GM21447 (cell line): ENCODE results near the gene TAF5L.

Experiments used
- ATAC-seq: cut with Tn5 transposase; IDR thresholded peaks from one replicate; pipeline ENCODE4 v1.9.1; 2021; ENCODE audit not compliant: unreplicated experiment

The TAF5L gene

GRCh38 chr1:229625915-229626831 lies at the start of gene TAF5L, which contains the start of gene URB2:
TAF5L (minus strand) TSS chr1:229626122; CDS start chr1:229614482, 11,640 bp downstream.
URB2 (plus strand) TSS chr1:229626247; CDS start chr1:229627634, 1,387 bp downstream.
- ATAC-seq = peak; percentile 69

DNA sequence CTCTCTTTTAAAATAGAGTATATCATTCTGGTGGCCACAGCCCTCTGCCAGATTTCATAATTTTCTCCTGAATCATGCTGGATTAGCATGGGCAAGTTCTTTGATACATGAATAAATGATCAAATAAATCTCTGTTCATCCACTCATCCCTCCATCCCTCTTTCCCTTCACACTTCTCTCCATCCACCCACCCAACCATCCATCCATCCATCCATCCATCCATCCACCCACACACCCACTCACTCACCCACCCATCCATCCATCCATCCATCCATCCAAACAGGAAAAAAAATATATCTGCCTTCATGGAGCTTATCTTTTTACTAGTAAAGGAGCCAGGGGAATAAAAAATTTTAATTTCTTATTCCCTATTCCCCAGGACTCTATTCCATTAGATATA lies 49.5 kb upstream of the TAF5L start:
- ATAC-seq = no peak

DNA sequence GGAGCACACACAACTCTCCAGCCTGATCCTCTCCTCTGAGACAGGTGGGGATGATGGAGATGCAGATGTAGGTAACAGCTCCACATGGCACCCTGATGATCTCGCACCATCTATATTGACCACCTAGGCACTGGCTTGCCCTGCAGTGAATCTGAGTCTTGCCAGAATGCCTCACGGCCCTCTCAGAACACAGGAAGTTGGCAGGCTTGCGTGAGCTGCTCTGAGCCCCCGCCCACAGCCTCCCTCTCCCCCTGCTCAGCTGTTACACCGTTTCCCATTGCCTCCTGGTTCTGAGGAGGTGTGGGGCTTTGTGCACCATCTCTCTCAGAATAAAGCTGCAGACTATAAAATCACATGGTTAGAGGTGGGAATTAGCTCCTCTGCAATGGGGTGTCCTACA lies 48.1 kb upstream of the TAF5L start:
- ATAC-seq = no peak

DNA sequence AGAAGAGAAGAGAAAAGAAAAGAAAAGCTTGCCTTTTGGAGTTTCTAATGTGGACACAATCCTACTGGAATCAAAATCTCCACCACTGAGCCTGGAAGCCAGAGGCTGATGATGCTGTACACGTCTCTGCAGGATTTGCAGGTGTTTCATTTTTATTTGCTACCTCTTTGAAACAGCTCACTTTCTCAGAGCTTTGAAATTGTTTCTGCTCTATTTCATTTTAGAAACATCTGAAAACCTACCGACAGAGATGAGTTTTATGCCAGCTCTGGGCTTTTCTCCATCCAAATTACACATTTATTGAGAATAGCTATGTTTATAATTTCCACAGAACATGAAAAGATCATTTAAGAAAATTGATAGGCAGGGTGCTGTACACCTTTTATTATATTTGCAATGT lies 46.3 kb upstream of the TAF5L start:
- ATAC-seq = no peak

GRCh38 chr1:229671310-229671709 lies 45.4 kb upstream of the TAF5L start:
- no peak for ATAC-seq

DNA sequence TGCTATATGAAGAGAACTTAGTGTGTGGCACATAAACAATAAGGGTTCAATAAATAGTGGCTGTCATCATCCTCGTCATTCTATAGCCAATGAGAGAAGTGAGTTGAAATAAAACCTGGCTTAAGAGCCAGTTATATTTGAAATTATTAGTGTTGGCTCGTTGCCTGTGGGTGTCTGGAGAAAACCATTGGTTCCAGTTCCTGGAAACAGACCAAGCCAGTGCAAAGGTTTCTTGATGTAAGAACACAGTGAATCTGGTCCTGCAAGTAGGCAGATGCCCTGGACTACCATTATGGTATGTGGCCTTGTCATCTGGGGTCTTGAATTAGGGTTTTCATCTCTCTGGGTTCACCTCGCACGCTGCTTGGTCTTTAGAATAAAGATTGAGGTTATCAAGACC lies 43.4 kb upstream of the TAF5L start:
- ATAC-seq = no peak

GRCh38 chr1:229666585-229666984 lies 40.7 kb upstream of the TAF5L start:
- ATAC-seq = no peak

- no peak for ATAC-seq
Measured at GRCh38 chr1:229665912-229666558, 40.1 kb upstream of the TAF5L start.

GRCh38 chr1:229664133-229664689 lies 38.3 kb upstream of the TAF5L start:
- ATAC-seq = peak; percentile 68

GRCh38 chr1:229661897-229662296 lies 36.0 kb upstream of the TAF5L start:
- ATAC-seq = no peak

DNA sequence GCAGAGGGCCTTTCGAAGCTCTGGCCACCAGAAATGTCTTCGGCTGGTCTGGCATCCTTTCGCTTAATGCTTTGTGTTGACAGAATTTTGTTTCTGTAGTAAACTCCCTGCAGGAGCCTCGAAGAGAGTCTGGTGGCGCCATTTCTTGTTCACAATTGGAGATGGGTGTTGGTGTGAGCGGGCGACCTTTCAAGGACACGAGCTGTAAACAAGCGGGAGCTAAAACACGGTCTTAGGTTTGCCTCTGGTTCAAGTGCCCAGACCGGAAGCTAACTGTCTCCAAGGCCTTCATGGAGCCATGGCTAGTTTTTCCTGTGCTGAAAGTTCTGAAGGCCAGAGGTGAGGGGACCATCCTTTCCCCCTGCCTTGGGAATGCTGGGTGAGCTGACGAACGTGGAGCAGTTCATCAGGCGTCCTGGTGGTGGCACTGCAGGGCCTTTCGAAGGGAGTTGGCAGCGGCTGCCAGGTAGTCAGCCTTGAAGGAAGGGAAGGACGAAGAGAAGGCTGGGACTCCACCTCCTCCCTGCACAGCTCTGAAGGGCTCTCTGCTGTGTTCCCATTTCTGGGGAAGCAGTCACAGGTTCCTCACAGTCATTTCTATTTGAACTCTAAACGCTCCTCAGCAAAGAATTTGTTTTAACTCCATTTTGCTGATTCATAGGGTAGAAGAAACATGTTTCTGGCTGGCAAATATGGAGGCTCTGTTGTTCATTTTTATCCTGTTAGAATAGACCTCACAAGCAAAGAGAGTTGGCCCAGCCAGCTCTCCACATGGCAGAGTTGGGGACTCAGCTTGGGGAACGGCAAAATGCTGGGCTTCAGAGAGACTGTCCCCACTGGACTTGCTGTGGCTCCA lies 35.3 kb upstream of the TAF5L start:
- no peak for ATAC-seq

DNA sequence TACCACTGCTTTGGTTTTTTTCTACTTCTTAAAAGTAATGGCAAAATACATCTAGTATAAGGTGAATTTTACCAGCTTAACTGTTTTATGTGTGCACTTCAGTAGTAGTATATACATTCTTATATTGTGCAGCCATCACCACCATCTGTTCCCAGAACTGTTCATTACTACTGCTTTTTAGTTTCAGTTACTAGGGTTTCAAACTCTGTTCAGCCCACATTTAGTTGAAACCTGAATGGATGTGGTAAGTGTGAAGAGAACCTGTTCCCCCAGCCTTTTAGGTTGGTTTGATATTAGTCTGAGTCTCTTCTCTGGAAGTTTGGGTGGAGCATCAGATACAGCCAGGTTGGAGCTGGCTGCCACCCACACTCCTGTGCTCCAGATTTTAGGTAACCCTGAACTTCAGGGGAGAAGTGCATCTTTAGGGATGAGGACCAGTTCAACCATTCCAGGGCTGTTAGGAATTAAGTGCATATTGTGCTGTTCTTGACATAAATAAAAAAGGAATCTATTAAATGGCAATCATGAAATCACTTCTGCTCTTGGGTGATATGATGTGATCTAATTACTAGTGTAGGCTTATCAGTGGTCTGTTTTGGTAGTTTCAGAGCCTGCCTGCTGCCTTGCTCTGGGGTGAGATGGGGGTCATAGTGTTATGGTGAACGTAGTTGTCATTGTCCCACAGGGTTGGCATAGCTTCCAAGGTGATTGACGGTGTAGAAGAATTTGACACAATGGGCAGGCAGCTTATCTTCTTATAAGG lies 32.3 kb upstream of the TAF5L start:
- ATAC-seq = no peak

- no peak for ATAC-seq
Measured at GRCh38 chr1:229655781-229656180, 29.9 kb upstream of the TAF5L start.

DNA sequence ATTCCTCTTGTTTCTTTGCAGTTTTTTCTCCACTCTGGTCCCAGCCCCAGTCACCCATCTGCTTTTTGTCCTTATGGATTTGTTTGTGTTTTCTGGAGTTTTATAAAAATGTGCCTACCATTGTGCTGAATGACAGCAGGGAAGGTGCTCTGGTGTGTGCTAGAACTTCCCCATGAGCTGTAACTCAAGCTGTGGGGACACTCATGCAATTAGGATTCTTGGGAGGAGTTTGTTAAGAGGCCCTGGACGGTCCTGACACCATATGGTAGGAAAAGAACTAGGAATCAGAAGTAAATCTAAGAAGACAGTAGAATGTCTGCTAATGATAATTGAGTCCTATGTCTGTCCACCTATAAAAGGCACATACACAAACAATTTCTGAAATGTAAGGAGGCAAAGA lies 27.5 kb upstream of the TAF5L start:
- no peak for ATAC-seq

- no peak for ATAC-seq
Measured at GRCh38 chr1:229651546-229651945, 25.6 kb upstream of the TAF5L start.

DNA sequence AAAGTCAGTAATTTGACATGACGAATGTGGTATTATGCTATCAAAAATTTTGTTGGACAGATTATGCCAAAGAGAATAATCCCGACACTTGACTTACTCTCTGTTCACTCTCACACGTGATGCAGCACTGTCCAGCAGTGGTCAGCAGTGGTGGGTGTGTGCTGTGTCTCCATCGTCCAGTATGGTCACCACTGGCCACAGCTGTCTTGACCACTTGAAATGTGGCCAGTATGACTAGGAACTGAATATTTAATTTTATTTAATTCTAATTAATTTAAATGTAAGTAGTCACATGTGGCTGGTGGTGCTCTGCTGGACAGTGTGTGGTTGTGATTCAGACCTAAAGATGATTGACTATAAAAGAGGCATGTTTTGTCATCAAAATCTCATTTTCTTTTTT lies 24.1 kb upstream of the TAF5L start:
- ATAC-seq = no peak

- ATAC-seq = no peak
Measured at GRCh38 chr1:229648406-229648805, 22.5 kb upstream of the TAF5L start.

DNA sequence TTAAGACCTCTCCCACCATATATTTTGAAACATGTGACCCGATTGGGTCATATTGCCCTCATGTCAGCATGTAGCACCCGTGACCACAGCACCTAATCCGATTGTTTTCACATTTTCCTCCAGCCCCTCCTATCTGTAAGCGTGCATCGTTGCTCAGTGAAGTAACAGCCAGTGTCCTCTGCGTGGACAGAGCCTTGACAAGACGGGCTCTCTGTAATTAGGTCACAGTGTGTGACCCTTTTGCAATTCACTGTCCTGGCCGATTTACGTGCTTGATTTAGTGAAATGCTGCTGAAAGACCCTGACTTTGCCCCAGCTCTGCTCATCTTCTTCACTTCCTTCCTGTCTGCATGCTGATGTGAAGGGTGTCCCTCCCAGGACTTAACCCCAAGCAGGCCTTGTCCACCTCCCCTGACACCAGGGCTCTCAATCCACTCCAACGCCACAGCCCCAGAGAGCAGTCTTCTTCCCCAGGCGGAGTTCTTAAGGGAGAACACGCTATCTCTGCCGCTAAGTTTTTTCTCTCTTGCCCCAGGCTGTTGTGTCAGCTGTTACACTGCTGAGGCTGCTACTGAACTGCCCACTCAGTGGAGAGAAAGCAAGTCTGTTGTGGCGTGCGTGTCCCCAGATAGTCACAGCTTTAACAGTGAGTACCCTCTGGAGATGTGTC lies 19.5 kb upstream of the TAF5L start:
- ATAC-seq = no peak

- peak; percentile 79 for ATAC-seq
Measured at GRCh38 chr1:229643996-229644745, 18.2 kb upstream of the TAF5L start.
